ENCODE measurements around the gene DSC3.

The DSC3 gene

GRCh38 chr18:31042406-31043181 is at the start of gene DSC3:
TSS of gene DSC3 (minus strand) at chr18:31042742. CDS start at chr18:31042660, 82 bp downstream.
- H4K20me1 ChIP-seq: no peaks in the 10 kb centered on the region
- H3K36me3 ChIP-seq: no peaks in the 10 kb centered on the region
- H3K4me1 ChIP-seq: no peaks in the 10 kb centered on the region
- no peak for TF ChIP-seq Cebpa-rat (IDR thresholded peaks at IDR 0.05)
- H3K9me3 ChIP-seq: peaks cover 25% of the 10 kb centered on the region
- H3K4me2 ChIP-seq: no peak within 1 kb of the TSS
- H3K27ac ChIP-seq: no peak within 1 kb of the TSS
- H3K27me3 ChIP-seq: no peaks in the 10 kb centered on the region
- H3K4me3 ChIP-seq: 0 out of 2 replicates have a peak within 1 kb of the TSS, but pooled peaks have one; percentile 3
- H3K9ac ChIP-seq: no peak within 1 kb of the TSS

DNA sequence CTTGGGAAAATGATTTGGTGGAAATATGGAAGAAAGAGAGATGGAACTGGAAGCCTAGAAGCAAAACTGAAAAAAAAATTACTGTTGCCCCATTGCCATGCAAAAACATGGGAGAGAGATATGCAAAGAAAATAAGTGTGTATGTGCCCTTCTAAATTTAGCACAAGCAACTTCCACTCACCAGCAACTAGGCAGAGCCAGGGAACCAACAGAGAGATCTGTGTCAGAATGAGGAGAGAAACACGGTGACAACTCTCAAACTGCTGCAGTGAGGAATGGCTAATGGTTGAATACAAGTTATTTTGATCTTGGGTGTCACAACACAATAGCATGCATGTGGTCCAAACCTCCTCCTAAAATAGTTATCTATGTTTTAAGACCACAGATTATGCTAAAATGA is 48.8 kb upstream of the DSC3 start:
- Histone ChIP-seq H3K4me2 (no peak overlapping the region), H3K36me3 (no peaks in the 10 kb centered on the region), H3K9ac (no peak overlapping the region), H3K27me3 (no peaks in the 10 kb centered on the region), H3K4me3 (no peak overlapping the region), H3K4me1 (no peaks in the 10 kb centered on the region), H3K27ac (no peak overlapping the region), H4K20me1 (no peaks in the 10 kb centered on the region), H3K9me3 (no peaks in the 10 kb centered on the region)
- TF ChIP-seq Cebpa-rat (IDR thresholded peaks at IDR 0.05): no peak

- Histone ChIP-seq H3K9ac (no peak overlapping the region), H3K4me2 (no peak overlapping the region), H3K27ac (no peak overlapping the region), H3K4me1 (no peaks in the 10 kb centered on the region), H3K27me3 (no peaks in the 10 kb centered on the region), H3K4me3 (no peak overlapping the region), H4K20me1 (no peaks in the 10 kb centered on the region), H3K36me3 (no peaks in the 10 kb centered on the region), H3K9me3 (no peaks in the 10 kb centered on the region)
- no peak for TF ChIP-seq Cebpa-rat (IDR thresholded peaks at IDR 0.05)
Measured at GRCh38 chr18:31088532-31088931, 46.0 kb upstream of the DSC3 start.

- Histone ChIP-seq H3K27me3 (no peaks in the 10 kb centered on the region), H3K4me1 (no peaks in the 10 kb centered on the region), H3K36me3 (no peaks in the 10 kb centered on the region), H3K9me3 (no peaks in the 10 kb centered on the region), H3K4me2 (no peak overlapping the region), H3K27ac (no peak overlapping the region), H3K4me3 (no peak overlapping the region), H3K9ac (no peak overlapping the region), H4K20me1 (no peaks in the 10 kb centered on the region)
- TF ChIP-seq Cebpa-rat (IDR thresholded peaks at IDR 0.05): no peak
Measured at GRCh38 chr18:31079973-31080372, 37.4 kb upstream of the DSC3 start.

DNA sequence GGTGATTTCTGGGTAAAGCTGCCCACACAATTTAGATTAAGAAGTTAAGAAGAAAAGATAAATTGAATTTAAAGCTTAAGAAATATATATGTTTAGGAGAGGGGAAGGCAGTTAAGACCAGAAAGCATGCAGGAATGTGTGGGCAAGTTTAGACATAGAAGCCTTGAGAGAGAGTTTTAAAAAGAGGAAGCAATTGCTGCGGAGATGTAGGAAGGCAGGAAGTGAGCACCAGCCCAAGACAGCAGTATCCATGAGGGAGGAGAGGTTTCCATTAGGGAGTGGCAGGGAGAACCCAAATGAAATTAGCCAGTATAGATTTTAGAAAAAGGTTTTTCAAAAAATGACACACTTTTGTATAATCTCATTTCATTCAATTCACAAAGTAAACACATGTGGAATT is 35.3 kb upstream of the DSC3 start:
- Histone ChIP-seq H4K20me1 (no peaks in the 10 kb centered on the region), H3K27me3 (no peaks in the 10 kb centered on the region), H3K27ac (no peak overlapping the region), H3K4me3 (no peak overlapping the region), H3K4me1 (no peaks in the 10 kb centered on the region), H3K36me3 (no peaks in the 10 kb centered on the region), H3K9ac (no peak overlapping the region), H3K9me3 (no peaks in the 10 kb centered on the region), H3K4me2 (no peak overlapping the region)
- TF ChIP-seq Cebpa-rat (IDR thresholded peaks at IDR 0.05): no peak

- Histone ChIP-seq H4K20me1 (no peaks in the 10 kb centered on the region), H3K4me2 (no peak overlapping the region), H3K4me1 (no peaks in the 10 kb centered on the region), H3K4me3 (no peak overlapping the region), H3K27me3 (no peaks in the 10 kb centered on the region), H3K9me3 (no peaks in the 10 kb centered on the region), H3K9ac (no peak overlapping the region), H3K36me3 (no peaks in the 10 kb centered on the region), H3K27ac (no peak overlapping the region)
- no peak for TF ChIP-seq Cebpa-rat (IDR thresholded peaks at IDR 0.05)
Measured at GRCh38 chr18:31072175-31072574, 29.6 kb upstream of the DSC3 start.

DNA sequence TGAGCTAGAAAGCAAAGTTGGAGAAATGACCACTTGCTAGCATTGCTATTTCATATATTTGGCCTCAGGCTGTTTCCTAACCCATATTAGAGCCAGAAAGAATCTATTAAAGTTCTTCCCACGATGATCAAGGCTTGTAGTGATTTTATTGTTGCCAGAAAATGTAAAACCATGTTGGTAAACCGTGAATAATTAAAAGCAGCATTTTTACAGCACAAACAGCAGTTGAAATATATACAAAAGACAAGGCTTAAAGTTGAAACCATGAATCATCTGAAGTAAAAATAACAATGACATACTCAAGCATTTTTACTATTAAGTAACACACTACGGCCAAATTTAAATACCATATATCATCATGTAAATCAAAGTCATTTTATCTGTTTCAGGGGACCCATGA is 27.7 kb upstream of the DSC3 start:
- H3K4me3 ChIP-seq: no peak overlapping the region
- no peak overlapping the region for H3K27ac ChIP-seq
- no peaks in the 10 kb centered on the region for H3K36me3 ChIP-seq
- H3K9me3 ChIP-seq: no peaks in the 10 kb centered on the region
- H4K20me1 ChIP-seq: no peaks in the 10 kb centered on the region
- no peak overlapping the region for H3K4me2 ChIP-seq
- TF ChIP-seq Cebpa-rat (IDR thresholded peaks at IDR 0.05): no peak
- H3K4me1 ChIP-seq: no peaks in the 10 kb centered on the region
- no peaks in the 10 kb centered on the region for H3K27me3 ChIP-seq
- no peak overlapping the region for H3K9ac ChIP-seq

GRCh38 chr18:31066266-31066665 is 23.7 kb upstream of the DSC3 start:
- Histone ChIP-seq H3K27ac (no peak overlapping the region), H3K27me3 (no peaks in the 10 kb centered on the region), H3K9ac (no peak overlapping the region), H3K9me3 (no peaks in the 10 kb centered on the region), H3K36me3 (no peaks in the 10 kb centered on the region), H3K4me2 (no peak overlapping the region), H3K4me3 (no peak overlapping the region), H4K20me1 (no peaks in the 10 kb centered on the region), H3K4me1 (no peaks in the 10 kb centered on the region)
- no peak for TF ChIP-seq Cebpa-rat (IDR thresholded peaks at IDR 0.05)

DNA sequence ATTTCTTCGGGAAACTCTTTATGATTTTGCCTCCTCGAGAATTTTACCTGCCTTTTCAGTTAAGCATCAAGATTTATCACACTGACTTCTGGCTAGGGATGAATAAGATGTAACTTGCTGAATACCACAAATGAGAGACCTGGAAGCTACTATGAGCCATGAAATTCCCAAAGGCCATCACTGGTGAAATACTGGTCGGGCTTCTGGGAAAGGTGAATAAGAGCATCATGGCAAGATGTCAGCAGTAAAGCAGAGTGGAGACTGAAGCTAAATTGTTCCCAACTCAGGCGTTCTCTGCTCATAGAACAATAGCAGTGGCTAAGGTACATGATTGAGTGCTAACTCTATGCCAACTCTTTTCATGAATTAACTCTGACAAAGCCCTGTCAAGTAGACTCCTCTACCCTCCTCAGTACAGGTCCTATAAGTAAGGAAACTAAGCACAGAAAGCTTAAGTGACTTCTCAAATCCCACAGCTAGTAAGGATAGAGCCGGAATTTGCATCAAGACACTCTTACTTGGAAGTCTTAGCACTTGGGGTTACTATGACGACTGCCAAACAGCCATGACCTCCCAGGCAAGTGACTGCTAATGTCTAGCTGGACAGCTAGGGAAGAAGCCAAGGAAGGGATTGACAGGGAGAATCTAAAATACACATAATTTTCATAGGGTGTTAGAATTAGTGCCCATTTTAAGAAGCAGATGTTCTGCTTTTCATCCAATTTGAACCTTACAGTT is 22.7 kb upstream of the DSC3 start:
- H3K4me2 ChIP-seq: no peak overlapping the region
- TF ChIP-seq Cebpa-rat (IDR thresholded peaks at IDR 0.05): no peak

GRCh38 chr18:31064130-31064529 is 21.6 kb upstream of the DSC3 start:
- Histone ChIP-seq H3K27ac (no peak overlapping the region), H3K9me3 (no peaks in the 10 kb centered on the region), H3K36me3 (no peaks in the 10 kb centered on the region), H3K4me1 (no peaks in the 10 kb centered on the region), H3K4me3 (no peak overlapping the region), H3K27me3 (no peaks in the 10 kb centered on the region), H3K4me2 (no peak overlapping the region), H3K9ac (no peak overlapping the region), H4K20me1 (no peaks in the 10 kb centered on the region)
- TF ChIP-seq Cebpa-rat (IDR thresholded peaks at IDR 0.05): no peak

More for the DNA sequence above, 22.7 kb upstream of the DSC3 start:
- Histone ChIP-seq H3K9me3 (no peaks in the 10 kb centered on the region), H3K4me1 (no peaks in the 10 kb centered on the region), H3K9ac (no peak overlapping the region), H3K27me3 (no peaks in the 10 kb centered on the region), H3K27ac (no peak overlapping the region), H3K4me3 (no peak overlapping the region), H4K20me1 (no peaks in the 10 kb centered on the region), H3K36me3 (no peaks in the 10 kb centered on the region)
